Esophagus muscularis mucosa (tissue), 4 donors: ENCODE measurements around the gene CCNI2. TPM values are rescaled to one million over a fixed set of nuclear protein-coding genes. Genes with fewer than 3 reads are reported as not detected.
A peak's percentile ranks its signal among the peaks of the same experiment; 100 is the strongest.

Source experiments
- DNase-seq: peaks from one replicate; pipeline ENCODE4 v3.0.0-alpha.2; 2017; ENCODE audit errors: extremely low spot score
- H3K27ac ChIP-seq, 4 donors: fragments of 200-600 bp; sonication (generic); replicated peaks in 1 of 4; 1 replicate in 3 of 4; 2 replicates in 1 of 4; pipeline ENCODE4 v1.5.1; 2016 to 2019; ENCODE audit warnings: mild to moderate bottlenecking in 1 of 4
- H3K27me3 ChIP-seq, 4 donors: fragments of 200-600 bp; sonication (generic); one replicate each; pipeline versions ENCODE4 v1.5.1 to v1.6.0; 2016 to 2019
- H3K36me3 ChIP-seq, 4 donors: fragments of 200-600 bp; sonication (generic); one replicate each; pipeline ENCODE4 v1.5.1; 2016 to 2019
- H3K4me1 ChIP-seq, 4 donors: fragments of 200-600 bp; sonication (generic); one replicate each; pipeline ENCODE4 v1.5.1; 2016 to 2019
- H3K4me3 ChIP-seq, 4 donors: fragments of 200-600 bp; sonication (generic); 1 replicate in 2 of 4; 2 replicates in 2 of 4; pipeline ENCODE4 v1.5.1; 2016 to 2019; ENCODE audit warnings: mild to moderate bottlenecking in 4 of 4, moderate library complexity in 1 of 4
- H3K9me3 ChIP-seq, 4 donors: fragments of 200-600 bp; sonication (generic); 1 replicate in 3 of 4; 2 replicates in 1 of 4; pipeline ENCODE4 v1.5.1; 2016 to 2019
- CTCF ChIP-seq, 3 experiments: fragments of 200-600 bp in 2 of 3; fragments of 450-650 bp in 1 of 3; sonication (generic) in 2 of 3; IDR thresholded peaks; one replicate each; pipeline ENCODE4 v1.5.1; 2017 to 2019; ENCODE audit warnings: antibody characterized with exemption in 3 of 3, mild to moderate bottlenecking in 2 of 3, moderate library complexity in 1 of 3
- EP300 ChIP-seq: sonication (generic); formaldehyde crosslinking; IDR thresholded peaks from one replicate; pipeline ENCODE4 v1.6.1; 2017; ENCODE audit warnings: antibody characterized with exemption
- POLR2A ChIP-seq: fragments of 450-650 bp; IDR thresholded peaks from one replicate; pipeline ENCODE4 v1.6.1; 2017; ENCODE audit warnings: antibody characterized with exemption, moderate library complexity, mild to moderate bottlenecking, low read depth
- POLR2AphosphoS5 ChIP-seq, 2 donors: sonication (generic); formaldehyde crosslinking; IDR thresholded peaks; one replicate each; pipeline ENCODE4 v1.6.1; 2017; ENCODE audit warnings: antibody characterized with exemption in 2 of 2
- WGBS: methylation state at CpG from one replicate; pipeline ENCODE4 v1.1.5; 2018; 5-methylcytosine and 5-hydroxymethylcytosine counted together
- intact Hi-C: fragments of 100-400 bp; cut with DNase I; formaldehyde crosslinking; loops from one replicate; pipeline ENCODE4 v1.15.1; 2023
- total RNA-seq, 4 donors: library from RNA; depleted of rRNA; stranded (reverse); fragments of >200 nt; gene quantifications; one replicate each; pipeline versions ENCODE4 v1.1.0 to v1.2.1, GENCODE V29; 2016

Gene CCNI2
- total RNA-seq, 4 donors from 2014 or later = 0.39 TPM; not detected in 3

GRCh38 chr5:132776131-132776937, 29.1 kb downstream of the CCNI2 start:
- no peak for DNase-seq
- Histone ChIP-seq H3K36me3 (no peaks in the 10 kb centered on the region), H3K9me3 (no peaks in the 10 kb centered on the region), H3K27ac (peak overlapping the region; percentile 79 to 88 (median 84)), H3K4me3 (peak overlapping the region; percentile 87 to 95 (median 90)), H3K4me1 (peaks cover 41 to 66% (median 59%) of the 10 kb centered on the region in 4 donors), H3K27me3 (no peaks in the 10 kb centered on the region)
- intact Hi-C loops = loop anchor here (5.0 kb wide), 2 partner anchors 39 to 46 kb away; partner anchors contain the start of gene KIF3A
- 3% methylated on average over 20 of the region's 39 CpGs for WGBS
- no peak for TF ChIP-seq CTCF (IDR thresholded peaks at IDR 0.05)
- no peak for TF ChIP-seq POLR2A
- no peak for TF ChIP-seq POLR2AphosphoS5 (IDR thresholded peaks at IDR 0.05)
- no peak for TF ChIP-seq EP300

- no peak for TF ChIP-seq EP300
- TF ChIP-seq POLR2A = no peak
- TF ChIP-seq CTCF (IDR thresholded peaks at IDR 0.05) = no peak
- TF ChIP-seq POLR2AphosphoS5 (IDR thresholded peaks at IDR 0.05) = no peak
- no peaks in the 10 kb centered on the region for H3K36me3 ChIP-seq
- peak overlapping the region; percentile 79 to 88 (median 84) for H3K27ac ChIP-seq
- peak overlapping the region; percentile 87 to 95 (median 90) for H3K4me3 ChIP-seq
- no CpG with 5 or more reads among the region's 40 CpGs for whole genome bisulfite sequencing
- intact Hi-C loops = loop anchor here (5.0 kb wide), 2 partner anchors 40 to 45 kb away; partner anchors contain the start of gene KIF3A
- H3K4me1 ChIP-seq = peaks cover 36 to 60% (median 54%) of the 10 kb centered on the region in 4 donors
- no peaks in the 10 kb centered on the region for H3K9me3 ChIP-seq
- no peaks in the 10 kb centered on the region for H3K27me3 ChIP-seq
- DNase-seq = no peak
Measured at GRCh38 chr5:132776938-132777208, 29.6 kb downstream of the CCNI2 start.

- no peaks in the 10 kb centered on the region for H3K27me3 ChIP-seq
- peak within 1 kb of the TSS; percentile 79 to 88 (median 84) for H3K27ac ChIP-seq
- TF ChIP-seq EP300 (no peak), POLR2A (no peak), CTCF (IDR thresholded peaks at IDR 0.05) (no peak), POLR2AphosphoS5 (IDR thresholded peaks at IDR 0.05) (peak; percentile 18 to 49)
- H3K4me1 ChIP-seq = peaks cover 30 to 54% (median 48%) of the 10 kb centered on the region in 4 donors
- H3K36me3 ChIP-seq = no peaks in the 10 kb centered on the region
- 7% methylated on average over 4 of the region's 82 CpGs for WGBS
- DNase-seq = no peak
- H3K9me3 ChIP-seq = no peaks in the 10 kb centered on the region
- peak within 1 kb of the TSS; percentile 87 to 95 (median 90) for H3K4me3 ChIP-seq
- intact Hi-C loops = loop anchor here (5.0 kb wide), 2 partner anchors 40 to 45 kb away; partner anchors contain the start of gene KIF3A
Measured at GRCh38 chr5:132777209-132778069, 30.2 kb downstream of the CCNI2 start, which contains the start of gene SEPTIN8. SEPTIN8 (minus strand) TSS chr5:132777239; CDS start chr5:132777137, 102 bp downstream.

DNA sequence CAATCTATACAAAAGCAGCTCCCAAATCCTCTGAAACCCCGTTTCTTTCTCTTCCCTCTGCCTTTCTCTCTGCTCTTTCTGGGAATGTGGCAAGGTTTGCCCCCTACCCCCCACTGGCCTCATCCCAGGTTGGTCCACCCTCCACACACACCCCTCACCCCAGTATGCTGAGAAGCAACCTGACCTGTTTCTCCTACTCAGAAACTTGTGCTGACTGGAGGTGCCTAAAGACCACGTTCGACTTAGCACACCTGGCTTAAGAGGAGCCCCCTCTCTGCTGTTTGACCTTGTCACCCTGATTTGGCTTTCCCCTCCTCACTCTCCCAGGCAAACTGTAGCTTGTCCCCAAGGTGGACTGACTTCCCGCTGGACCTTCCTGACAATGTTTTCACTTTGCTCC, 30.9 kb downstream of the CCNI2 start:
- Histone ChIP-seq H3K27ac (peak overlapping the region; percentile 79 to 88 (median 84)), H3K4me3 (peak overlapping the region; percentile 87 to 95 (median 90)), H3K27me3 (no peaks in the 10 kb centered on the region), H3K36me3 (no peaks in the 10 kb centered on the region), H3K9me3 (no peaks in the 10 kb centered on the region), H3K4me1 (peaks cover 23 to 48% (median 43%) of the 10 kb centered on the region in 4 donors)
- 66% methylated on average over 4 of the region's 4 CpGs for WGBS
- TF ChIP-seq POLR2A (no peak), POLR2AphosphoS5 (IDR thresholded peaks at IDR 0.05) (no peak), CTCF (IDR thresholded peaks at IDR 0.05) (no peak), EP300 (no peak)
- DNase-seq = no peak
- intact Hi-C loops = loop anchor here (5.0 kb wide), 2 partner anchors 41 to 44 kb away; partner anchors contain the start of gene KIF3A
